Hematopoietic multipotent progenitor cell treated with erythropoietin and hydrocortisone succinate and interleukin-3 and kit ligand, for 4 days (in vitro differentiated cells): ENCODE data around the gene SIGLEC12.
"Not testable (repeated sequence)": the region's sequence is repeated elsewhere in the genome, so short reads cannot be mapped to it uniquely, and the experiment has no call there.

ENCODE experiments used
- DNase-seq: peaks from one replicate; pipeline ENCODE4 v3.0.0-alpha.2; 2015

Gene SIGLEC12

GRCh38 chr19:51479531-51480331 is 21.9 kb downstream of the SIGLEC12 start:
- DNase-seq: no peak

GRCh38 chr19:51478381-51479234 is 23.0 kb downstream of the SIGLEC12 start, which contains the start of gene CEACAM18:
Gene CEACAM18 (plus strand): TSS chr19:51478539.
- DNase-seq: no peak

DNA sequence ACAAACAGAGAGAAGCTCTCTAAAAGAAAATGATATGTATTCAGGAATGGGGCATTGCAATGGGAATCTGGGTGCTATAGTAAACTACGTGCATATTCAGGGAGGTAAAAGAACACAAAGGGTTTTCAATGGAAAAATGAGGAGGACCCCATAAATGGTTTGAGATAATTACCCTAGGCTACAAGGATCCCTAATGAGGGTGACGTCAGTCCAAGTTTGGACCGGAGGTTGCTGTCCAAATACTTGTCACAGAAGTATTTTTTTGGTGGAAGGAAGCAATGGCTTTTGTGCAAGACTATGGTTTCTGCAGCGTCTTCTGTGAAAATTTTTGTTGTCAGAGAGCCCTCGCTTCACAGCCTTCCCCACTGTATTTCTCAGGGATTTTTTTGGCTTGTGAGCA is 24.3 kb downstream of the SIGLEC12 start:
- DNase-seq: no peak

- DNase-seq: no peak
These were observed 25.4 kb downstream of the SIGLEC12 start for GRCh38 chr19:51476164-51476563.

- peak; percentile 93 for DNase-seq
These were observed 28.4 kb downstream of the SIGLEC12 start for GRCh38 chr19:51473009-51473707.

DNA sequence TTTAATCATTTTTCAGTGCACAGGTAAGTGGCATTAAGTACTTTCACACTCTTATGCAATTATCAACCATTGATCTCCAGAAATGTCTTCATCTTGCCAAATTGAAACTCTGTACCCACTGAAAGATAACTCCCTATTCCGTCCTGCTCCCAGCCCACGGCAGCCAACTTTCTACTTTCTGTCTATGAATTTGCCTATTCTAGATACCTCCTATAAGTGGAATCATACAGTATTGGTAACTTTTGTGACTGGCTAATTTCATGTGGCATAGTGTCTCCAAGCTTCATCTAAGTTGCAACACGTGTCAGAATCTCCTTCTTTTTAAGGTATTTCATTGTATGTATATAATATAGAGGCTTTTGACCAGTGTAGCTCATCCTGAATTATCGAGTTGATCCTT is 29.0 kb downstream of the SIGLEC12 start:
- DNase-seq: no peak

GRCh38 chr19:51471527-51471926 is 30.1 kb downstream of the SIGLEC12 start:
- DNase-seq: no peak

DNA sequence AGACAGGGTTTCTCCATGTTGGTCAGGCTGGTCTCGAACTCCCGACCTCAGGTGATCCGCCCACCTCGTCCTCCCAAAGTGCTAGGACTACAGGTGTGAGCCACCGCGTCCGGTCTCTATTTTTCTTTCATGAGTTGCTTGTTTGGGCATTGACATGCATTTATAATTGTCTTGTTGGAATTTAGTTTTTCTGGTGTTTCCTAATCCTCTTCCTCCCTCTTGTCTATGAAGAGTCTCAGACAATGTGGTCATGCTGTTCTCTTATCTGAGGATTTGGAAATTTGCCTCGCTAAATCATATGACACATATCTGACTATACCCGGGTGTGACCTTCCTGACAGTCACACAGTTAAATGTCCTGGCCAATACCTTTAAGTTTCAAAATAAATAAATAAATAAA is 30.6 kb downstream of the SIGLEC12 start:
- peak; percentile 86 for DNase-seq

GRCh38 chr19:51469629-51470028 is 32.0 kb downstream of the SIGLEC12 start:
- DNase-seq: no peak

- no peak for DNase-seq
These were observed 32.4 kb downstream of the SIGLEC12 start for GRCh38 chr19:51469162-51469561.

GRCh38 chr19:51468545-51468920 is 33.1 kb downstream of the SIGLEC12 start:
- no peak for DNase-seq

DNA sequence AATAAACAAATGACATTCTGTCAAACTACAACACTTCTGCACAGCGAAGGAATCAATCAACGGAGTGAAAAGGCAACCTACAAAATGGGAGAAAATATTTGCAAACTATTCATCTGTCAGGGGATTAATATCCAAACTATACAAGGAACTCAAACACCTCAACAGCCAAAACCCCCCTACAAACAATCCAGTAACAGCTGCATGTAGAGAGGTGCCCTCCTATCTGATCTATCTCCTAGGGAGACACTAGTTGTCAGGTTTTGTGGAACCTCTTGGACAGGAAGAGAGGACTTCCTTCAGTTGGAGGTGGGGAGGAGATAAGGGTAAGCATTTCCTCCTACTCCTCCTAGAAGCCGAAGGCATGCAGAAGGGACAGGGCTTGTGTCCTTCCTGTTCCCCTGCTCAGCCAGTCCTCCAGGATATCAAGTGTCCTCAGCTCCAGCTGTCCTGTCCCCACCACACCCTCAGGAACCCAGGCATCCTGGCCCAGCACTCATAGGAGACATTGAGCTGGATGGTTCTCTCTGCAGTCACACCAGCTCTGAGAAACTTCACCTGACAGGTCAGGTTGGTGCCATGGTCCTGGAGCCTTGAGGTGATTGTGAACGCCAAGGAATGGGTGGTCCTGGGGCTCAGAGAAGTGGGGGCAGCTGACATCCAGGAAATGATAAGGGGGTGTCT is 33.6 kb downstream of the SIGLEC12 start:
- peak; percentile 80 for DNase-seq

- no peak for DNase-seq
These were observed 34.9 kb downstream of the SIGLEC12 start for GRCh38 chr19:51466723-51467122.

DNA sequence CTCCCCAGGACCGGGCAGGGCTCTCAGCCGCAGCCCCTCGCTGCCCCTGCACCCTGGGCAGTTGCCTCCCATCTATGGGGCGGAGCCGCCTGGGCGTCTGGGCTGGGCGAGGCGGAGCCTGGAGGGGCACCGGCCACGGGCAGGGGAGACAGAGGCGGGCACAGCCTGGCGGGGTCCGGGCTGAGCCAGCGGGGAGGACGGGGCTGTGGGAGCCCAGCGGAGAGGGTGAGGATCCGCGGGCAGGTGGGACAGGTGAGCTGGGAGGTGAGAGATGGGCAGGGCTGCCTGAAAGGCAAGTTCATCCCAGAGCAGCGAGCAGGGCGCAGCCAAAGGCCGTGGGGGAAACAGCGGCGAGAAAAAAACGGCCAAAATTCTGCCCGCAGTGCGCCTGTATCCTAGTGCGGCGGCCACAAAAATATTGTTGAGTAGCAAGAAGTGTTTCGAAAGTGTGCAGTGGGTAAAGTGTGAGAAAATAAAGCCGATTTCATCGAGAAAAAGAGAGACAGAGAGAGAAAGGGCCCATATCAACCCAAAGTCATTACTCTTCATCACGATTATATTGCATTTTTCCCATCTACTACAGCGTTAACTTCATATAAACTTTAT is 37.5 kb downstream of the SIGLEC12 start:
- not testable (repeated sequence) for DNase-seq

DNA sequence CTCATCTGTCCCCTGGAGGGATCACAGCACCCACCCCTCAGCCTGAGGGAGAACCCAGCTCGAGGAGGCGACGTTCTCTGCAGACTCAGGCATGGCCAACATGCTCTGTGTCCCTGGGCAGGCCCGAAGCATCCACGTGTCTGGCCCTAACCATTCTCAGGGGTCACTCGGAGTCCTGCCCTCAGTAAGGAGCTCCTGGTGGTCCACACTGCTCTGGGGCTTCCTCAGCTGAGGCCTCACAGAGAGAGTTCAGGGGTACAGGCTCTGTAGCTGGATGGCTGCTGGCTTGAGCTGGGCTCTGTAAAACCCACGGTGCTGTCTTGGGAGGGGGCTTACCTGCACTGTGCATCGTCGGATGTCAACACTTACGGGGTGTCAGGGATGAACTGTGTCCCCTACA is 38.9 kb downstream of the SIGLEC12 start:
- DNase-seq: no peak

DNA sequence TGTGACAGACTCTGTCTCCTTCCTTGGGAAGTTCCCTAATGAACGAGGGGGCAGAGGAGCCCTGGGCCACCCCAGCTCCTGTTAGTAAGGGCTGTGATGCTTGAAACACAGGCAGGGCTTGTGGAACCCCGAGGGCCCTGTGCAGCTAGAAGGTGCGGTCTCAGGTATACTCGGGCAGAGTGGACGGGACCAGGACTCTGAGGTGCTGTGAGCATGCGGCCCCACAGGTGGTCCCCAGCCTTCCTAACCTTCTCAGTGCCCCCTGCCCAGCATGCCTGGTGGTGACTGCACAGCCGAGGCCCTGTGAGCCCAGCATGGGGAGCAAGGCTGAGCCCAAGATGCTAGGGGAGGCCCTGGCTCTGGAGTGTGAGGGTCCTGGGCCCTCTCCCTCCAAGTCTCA is 39.3 kb downstream of the SIGLEC12 start:
- DNase-seq: no peak

DNA sequence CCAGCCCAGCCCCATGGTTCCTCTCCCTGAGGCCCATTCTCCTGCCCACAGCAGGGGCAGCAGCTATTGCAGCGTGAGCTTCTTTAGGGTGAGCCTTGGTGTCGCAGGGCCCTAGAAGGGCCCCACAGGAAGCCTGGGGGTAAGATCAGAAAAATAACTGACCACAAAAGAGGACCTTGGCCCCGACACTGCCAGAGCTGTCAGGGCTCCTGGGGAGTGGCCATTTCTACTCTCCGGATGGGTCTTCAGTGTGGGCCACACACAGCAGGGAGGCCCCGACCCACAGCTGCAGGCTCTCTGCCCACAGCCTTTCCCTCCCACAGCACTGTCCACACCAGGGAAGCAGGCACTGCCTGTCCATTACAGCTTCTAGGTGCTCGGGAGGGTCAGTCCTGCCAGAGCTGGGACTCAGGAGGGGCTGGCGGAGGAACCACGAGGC is 39.9 kb downstream of the SIGLEC12 start:
- peak; percentile 87 for DNase-seq

DNA sequence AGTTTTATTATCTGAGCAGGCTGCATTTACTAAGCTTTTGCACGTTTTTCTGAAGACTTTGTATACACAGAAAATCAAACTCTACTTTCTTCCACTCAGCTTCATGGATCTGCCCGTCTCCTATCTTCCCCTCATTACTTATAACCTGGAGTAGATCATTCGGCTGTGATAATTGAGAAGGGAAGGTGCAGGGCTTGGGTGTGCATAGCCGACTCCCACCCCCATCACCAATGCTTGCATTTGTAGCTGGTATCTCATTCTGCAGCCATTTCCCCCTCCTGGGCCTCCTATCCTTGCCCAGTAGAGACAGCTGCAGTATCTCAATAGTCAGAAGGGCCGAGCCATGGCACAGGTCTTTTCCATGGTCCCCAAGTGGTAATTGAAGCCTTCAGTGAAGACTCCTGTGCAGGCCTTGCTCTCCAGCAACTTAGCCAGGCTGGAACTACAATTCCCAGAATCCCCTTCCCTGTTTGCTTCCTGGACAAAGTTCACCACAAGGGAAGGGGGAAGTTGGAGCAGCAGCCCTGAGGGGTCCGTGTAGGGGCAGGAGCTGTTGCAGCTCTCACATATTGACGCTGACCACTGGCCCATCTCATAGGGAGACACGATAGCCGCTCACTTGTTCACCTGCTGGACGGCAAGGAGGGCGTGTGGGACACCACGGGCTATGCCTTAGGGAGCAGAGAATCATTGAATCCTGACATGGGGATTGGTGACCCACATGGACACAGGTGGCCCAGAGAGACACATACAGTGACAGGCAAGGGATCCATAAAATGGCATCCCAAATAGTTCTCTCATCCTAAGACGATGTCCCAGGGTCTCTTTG is 41.2 kb downstream of the SIGLEC12 start:
- DNase-seq: peak; percentile 90

GRCh38 chr19:51458899-51459505 is 42.6 kb downstream of the SIGLEC12 start:
- DNase-seq: peak; percentile 84

DNA sequence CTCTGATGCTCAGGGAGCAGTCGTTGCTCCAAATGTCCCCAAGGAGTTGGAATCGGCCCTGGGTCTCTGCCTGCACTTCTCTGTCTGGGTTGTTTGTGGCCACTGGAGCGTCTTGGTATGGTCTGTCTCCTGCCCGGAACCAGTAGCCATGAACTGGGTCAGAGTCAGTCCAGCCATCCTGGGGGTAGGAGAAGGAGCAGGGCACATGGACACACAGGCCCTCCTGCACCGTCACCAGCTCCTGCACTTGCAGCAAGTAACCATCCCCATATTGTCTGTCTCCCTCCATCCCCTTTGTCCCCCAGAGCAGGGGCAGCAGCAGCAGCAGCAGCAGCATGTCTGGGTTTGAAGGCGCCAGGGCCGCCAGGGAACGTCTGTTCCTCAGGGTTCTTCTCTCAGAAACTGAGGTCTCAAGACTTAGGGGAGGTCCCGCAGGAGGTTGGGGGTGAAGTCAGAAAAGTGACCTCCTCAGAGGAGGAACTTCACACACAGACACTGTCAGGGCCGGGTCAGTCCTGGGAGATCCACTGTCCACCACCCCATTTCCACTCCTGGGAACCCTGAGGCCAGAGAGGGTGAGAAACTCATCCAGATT is 43.5 kb downstream of the SIGLEC12 start, which contains the start of gene SIGLEC8:
SIGLEC8 (minus strand) TSS at position 404 of the 595 bp plus-strand sequence; CDS start at position 337, 67 bp downstream.
- DNase-seq: no peak
